GM21381 (cell line): ENCODE data around the gene USP43.
"Not testable (repeated sequence)": the region's sequence is repeated elsewhere in the genome, so short reads cannot be mapped to it uniquely, and the experiment has no call there.

Experiments used
- ATAC-seq: cut with Tn5 transposase; IDR thresholded peaks from one replicate; pipeline ENCODE4 v1.9.1; 2021; ENCODE audit warnings: mild to moderate bottlenecking, moderate library complexity; ENCODE audit not compliant: unreplicated experiment

USP43 gene

DNA sequence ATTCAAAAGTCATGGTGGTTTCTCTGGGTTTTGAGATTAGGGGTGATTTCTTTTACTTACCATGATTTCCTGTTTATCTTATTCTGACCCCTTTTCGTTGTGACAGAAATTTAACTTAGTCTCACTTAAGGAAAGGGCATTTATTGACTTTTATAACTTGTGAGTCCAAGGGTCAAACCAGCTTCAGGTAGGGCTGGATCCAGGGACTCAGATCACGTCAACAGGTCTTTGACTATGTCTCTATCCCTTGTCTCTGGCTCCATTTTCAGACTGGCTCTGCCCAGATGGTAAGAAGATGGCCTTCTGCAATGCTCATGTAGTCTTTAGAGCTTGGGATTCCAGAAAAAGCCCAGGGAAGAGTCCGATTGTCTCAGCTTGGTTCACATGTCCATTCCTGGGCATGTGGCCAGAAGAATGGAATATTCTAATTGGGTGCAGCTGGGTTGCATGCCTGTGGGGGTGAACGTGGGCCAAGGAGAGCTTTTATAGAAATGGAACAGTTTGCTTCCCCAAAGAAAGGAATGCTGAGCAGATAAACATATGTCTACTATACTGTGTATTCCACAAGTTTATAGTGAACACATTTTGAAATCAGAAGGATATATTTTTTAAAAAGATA lies 13.4 kb downstream of the USP43 start:
- ATAC-seq: no peak

GRCh38 chr17:9661027-9661426 lies 15.7 kb downstream of the USP43 start:
- ATAC-seq: no peak

DNA sequence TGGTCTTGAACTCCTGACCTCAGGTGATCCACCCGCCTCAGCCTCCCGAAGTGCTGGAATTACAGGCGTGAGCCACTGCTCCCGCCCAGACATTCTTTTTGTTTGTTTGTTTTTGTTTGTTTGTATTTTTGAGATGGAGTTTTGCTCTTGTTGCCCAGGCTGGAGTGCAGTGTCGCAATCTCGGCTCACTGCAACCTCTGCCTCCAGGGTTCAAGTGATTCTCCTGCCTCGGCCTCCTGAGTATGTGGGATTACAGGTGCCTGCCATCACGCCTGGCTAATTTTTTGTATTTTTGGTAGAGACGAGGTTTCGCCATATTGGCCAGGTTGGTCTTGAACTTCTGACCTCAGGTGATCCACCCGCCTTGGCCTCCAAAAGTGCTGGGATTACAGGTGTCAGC lies 18.2 kb downstream of the USP43 start:
- ATAC-seq: not testable (repeated sequence)

GRCh38 chr17:9666461-9667050 lies 21.2 kb downstream of the USP43 start:
- no peak for ATAC-seq

DNA sequence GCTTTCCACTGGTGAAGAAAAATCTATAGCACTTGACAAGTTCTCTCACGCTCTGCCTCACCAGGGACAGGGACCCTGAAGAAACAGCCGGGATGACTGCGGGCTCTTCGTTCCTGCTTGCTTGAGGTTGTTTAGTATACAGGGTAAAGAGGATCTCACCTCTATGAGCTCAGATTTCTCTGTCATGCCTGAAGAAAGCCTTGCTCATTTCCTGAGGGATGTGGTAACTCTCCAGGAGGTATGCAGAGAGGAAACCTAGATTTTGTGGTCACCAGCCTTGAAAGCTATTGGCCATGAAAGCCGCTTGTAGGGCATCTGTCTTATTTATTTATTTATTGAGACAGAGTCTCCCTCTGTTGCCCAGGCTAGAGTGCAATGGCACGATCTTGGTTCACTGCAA lies 23.2 kb downstream of the USP43 start:
- no peak for ATAC-seq

DNA sequence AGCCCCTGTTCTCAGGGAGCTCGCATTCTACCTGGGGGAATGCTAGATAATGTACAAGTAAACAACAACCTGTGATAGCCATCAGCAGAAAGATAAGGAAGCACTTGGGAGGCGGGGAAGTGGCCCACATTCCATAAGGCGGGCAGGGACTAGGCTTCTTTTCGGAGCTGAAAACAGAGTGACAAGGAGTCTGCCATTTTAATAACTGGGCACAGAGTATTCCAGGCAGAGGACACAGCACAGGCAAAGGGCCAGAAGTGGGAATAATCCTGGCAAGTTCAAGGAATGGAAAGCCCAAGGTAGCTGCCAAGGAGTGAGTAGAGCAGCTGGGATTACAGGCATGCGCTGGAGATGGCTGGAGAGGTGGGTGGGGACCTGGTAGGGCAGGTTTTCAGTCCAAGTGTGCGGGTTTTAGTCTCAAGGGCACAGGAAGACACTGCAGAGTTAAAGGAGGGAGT lies 24.3 kb downstream of the USP43 start:
- ATAC-seq: no peak

DNA sequence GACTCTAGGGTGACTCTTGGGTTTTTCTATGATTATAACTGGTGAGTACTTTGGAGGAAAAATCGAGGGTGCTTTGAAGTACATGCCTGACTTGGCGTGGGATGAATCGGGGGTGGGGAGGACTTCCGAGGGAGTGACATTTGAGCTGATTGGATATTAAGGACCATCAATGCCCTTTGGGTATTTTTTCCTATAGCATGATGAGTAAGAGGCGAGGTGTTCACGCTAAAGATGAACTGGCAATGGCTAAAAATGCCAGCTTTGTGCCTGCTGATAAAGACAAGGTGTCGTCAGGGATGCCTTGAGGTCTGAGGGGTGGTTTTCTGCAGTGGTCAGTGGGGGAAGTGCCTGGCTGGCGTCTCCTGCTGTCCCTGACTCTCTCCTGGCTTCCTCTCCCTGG lies 25.3 kb downstream of the USP43 start:
- ATAC-seq: no peak

DNA sequence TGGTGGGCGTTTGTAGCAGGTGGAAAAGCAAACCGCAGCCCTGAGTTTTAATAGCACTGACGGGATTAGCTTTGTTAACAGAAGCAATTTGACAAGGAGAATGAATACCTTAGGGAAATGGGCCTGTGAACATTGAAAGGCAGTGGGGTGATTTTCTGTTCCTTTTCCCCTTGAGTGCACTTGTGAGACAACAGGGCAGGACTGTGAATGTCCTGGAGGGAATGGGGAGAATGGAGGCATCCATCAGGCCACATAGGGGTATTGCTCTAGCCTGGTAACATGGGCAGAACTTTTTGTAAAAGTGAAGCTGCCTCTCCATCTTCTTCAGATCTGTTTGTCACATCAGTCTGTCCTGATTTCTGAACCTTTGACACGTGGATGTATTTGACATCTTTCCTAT lies 26.2 kb downstream of the USP43 start:
- no peak for ATAC-seq

- ATAC-seq: no peak
These were observed 26.9 kb downstream of the USP43 start for GRCh38 chr17:9672266-9672665.

DNA sequence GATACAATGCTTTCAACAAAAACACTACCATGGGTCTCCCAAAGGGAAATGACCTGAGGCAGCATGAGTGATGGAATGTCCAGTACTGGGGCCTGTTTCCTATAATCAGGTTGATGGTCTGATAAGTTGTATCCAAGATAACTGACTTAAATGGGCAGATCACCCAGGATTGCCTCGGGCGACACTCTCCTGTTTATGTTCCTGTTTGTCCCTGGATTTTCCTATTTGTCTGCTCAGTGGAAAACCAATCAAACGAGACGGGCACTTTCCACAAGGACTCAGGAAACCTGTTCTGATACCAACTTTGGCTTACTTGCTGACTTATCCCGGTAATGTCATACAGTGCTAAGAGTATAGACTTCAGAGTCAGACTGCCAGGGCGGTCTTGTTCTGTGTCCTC lies 27.4 kb downstream of the USP43 start:
- ATAC-seq: no peak

- ATAC-seq: no peak
These were observed 30.8 kb downstream of the USP43 start for GRCh38 chr17:9676084-9676483.

DNA sequence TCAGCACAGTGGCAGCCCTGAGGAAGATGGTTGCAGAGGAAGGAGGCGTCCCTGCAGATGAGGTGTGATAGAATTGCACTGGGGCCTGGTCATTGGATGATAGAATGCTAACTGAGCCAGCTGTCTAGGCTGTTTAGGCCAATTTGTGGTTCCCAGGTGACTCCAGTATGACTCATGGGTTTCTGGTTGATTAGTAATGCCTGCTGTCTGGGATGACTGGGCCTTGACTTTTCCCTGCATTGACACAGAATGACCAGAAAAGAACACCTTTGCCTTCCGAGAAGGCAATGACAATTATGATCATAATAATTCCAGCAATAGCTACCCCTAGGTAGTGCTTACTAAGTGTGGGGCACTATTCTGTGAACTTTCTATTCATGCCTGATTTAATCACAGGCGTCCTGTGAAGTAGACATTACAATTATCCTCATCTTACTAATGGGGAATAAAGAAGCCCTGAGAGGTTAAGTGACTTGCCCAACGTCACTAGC lies 31.5 kb downstream of the USP43 start:
- ATAC-seq: peak; percentile 54

DNA sequence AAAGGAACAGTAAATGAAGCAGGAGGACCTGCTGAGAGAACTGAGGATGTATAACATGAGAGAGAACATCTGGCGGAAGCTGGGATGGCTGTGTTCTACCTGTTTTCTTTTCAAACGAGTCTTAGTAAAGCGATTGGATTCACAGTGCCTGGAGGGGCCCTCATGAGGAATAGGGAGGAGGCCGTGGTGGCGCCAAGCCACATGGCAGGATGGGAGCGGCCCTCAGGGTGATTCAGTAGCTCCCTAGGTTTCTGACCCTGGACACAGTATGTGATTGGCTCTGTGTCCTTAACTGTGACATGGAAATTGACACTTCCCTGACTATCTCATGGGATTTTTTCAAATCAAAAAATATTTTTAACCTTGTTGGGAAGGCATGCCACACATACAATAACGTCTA lies 32.1 kb downstream of the USP43 start:
- ATAC-seq: no peak

DNA sequence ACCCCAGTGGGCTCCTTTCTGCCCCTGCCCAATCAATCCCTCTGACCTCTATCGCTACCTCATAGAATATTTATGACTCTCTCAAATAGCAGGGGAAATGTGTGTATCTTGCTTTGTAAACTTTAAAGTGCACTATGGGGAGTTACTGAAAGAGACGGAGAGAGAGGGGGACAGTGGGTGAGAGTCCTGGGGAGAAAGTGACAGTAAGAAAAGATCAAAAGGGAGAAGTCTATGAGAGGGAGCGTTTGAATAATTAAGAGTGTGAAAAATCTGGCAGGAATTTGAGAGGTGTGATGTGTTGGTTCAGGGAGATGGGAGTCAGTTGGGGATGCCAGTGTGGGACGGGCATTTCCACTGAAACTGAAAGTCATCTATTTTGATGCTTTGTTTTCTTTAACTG lies 32.6 kb downstream of the USP43 start:
- no peak for ATAC-seq

DNA sequence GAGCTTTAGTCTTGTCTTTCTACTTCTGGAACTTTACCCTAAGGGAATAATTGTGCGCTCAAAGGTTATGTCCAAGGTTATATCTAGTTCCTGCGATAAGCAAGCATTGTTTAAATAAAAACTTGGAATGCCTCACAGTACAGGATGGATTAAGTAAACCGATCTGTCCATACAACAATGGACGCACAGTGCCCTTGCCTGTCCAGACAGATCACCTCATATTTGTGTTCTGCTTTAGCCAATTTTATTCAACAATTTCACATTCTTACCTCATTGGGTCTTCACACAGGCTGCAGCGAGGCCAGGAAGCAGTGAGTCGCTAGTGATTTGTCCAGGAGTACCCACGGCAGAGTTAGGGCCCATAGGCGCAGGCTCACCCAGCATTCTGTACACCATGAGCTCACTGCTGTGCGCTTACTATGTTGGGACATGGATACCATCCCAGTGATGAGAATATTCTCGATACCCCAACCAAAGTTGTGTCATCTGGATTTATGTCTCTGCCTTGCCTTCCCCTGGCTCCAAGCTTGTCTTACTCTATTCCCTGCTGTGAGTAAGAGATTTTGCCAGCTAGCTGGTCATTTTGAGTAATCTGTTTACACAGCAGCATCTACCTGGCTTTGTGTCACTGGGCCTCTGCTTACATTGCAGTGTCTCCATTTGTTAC lies 39.8 kb downstream of the USP43 start:
- no peak for ATAC-seq

GRCh38 chr17:9693755-9694154 lies 48.4 kb downstream of the USP43 start:
- ATAC-seq: no peak

- no peak for ATAC-seq
These were observed 51.1 kb downstream of the USP43 start for GRCh38 chr17:9696279-9697044.

GRCh38 chr17:9700136-9700535 lies 54.8 kb downstream of the USP43 start:
- no peak for ATAC-seq

DNA sequence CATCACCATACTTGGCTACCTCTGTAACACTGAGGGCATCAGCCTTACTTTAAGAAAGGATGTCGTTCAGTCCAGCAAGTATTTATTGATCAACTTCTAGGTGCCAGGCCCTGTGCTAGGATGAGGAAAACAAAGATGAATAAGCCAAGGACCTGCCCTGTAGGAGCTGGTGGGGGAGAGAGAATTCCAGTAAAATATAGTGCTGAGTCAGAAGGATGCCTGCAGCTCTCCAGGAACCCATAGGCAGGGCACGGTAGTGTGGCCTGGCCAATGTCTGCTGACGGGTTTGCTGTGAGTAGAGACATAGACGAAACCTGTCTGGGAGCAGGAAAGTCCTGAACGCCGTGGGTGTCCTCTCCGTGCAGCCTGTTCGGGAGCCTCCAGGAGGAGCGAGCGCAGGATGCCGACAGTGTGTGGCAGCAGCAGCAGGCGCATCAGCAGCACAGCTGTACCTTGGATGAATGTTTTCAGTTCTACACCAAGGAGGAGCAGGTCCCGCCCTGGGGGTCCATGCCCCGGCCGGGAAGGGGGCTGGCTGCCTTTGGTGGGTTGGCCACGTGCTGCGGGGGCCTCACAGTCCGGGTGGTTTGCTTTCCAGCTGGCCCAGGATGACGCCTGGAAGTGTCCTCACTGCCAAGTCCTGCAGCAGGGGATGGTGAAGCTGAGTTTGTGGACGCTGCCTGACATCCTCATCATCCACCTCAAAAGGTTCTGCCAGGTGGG lies 55.6 kb downstream of the USP43 start:
- ATAC-seq: no peak

DNA sequence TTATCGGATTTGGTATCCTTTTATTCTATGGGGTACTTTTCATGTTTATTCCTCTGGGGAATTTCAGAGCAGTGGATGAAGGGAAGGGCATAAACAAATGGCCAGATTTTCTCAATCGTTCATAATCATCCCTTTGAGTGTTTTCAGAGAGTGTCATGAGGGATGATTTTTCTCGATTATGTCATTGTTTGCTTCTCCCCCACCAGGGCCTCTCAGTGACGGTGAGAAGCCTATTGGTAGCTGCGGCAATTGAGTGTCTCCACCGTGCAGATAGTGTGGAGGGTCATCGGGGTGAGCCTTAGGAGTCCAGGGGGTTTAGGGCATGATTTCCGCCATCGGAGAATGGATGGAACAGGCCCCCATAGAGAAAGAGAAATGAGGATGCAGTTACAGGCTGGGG lies 57.2 kb downstream of the USP43 start:
- ATAC-seq: no peak
